GM12891 (cell line): ENCODE data around the gene ZCWPW1.
"Not testable (repeated sequence)": the region's sequence is repeated elsewhere in the genome, so short reads cannot be mapped to it uniquely, and the experiment has no call there.

ENCODE experiments used
- PAX5 ChIP-seq: IDR thresholded peaks from 2 replicates; pipeline ENCODE4 v1.6.1; 2011; ENCODE audit warnings: low read length, moderate library complexity, mild to moderate bottlenecking; ENCODE audit not compliant: insufficient read depth, severe bottlenecking
- POLR2A ChIP-seq: IDR thresholded peaks from 2 replicates; pipeline ENCODE4 v1.6.1; 2011; ENCODE audit warnings: low read depth, low read length, control low read depth
- POLR2AphosphoS5 ChIP-seq: IDR thresholded peaks from 2 replicates; pipeline ENCODE4 v1.6.1; 2011; ENCODE audit warnings: low read depth, low read length, control low read depth
- TAF1 ChIP-seq: IDR thresholded peaks from 2 replicates; pipeline ENCODE4 v1.6.1; 2011; ENCODE audit warnings: low read depth, low read length, control low read depth

GRCh38 chr7:100363797-100364196, 64.7 kb downstream of the ZCWPW1 start:
- not testable (repeated sequence) for TF ChIP-seq POLR2AphosphoS5, POLR2A, TAF1, PAX5
